LHCN-M2 (cell line): ENCODE results near the gene ABCA9. TPM values are rescaled to one million over a fixed set of nuclear protein-coding genes. Genes with fewer than 3 reads are reported as not detected.
"Not testable (repeated sequence)": the region's sequence is repeated elsewhere in the genome, so short reads cannot be mapped to it uniquely, and the experiment has no call there.

Experiments used
- DNase-seq: peaks from one replicate; pipeline ENCODE4 v3.0.0-alpha.2; 2012; ENCODE audit warnings: low read depth
- polyA plus RNA-seq: library from polyadenylated mRNA; unstranded; fragments of >200 nt; gene quantifications from one replicate; pipeline ENCODE4 v1.2.1, GENCODE V29; 2012; ENCODE audit warnings: missing spikeins
- total RNA-seq: library from RNA; depleted of rRNA; stranded (reverse); fragments of >200 nt; gene quantifications from 2 replicates; pipeline ENCODE4 v1.2.3, GENCODE V29; 2014; rRNA removed

ABCA9 gene, protein sequence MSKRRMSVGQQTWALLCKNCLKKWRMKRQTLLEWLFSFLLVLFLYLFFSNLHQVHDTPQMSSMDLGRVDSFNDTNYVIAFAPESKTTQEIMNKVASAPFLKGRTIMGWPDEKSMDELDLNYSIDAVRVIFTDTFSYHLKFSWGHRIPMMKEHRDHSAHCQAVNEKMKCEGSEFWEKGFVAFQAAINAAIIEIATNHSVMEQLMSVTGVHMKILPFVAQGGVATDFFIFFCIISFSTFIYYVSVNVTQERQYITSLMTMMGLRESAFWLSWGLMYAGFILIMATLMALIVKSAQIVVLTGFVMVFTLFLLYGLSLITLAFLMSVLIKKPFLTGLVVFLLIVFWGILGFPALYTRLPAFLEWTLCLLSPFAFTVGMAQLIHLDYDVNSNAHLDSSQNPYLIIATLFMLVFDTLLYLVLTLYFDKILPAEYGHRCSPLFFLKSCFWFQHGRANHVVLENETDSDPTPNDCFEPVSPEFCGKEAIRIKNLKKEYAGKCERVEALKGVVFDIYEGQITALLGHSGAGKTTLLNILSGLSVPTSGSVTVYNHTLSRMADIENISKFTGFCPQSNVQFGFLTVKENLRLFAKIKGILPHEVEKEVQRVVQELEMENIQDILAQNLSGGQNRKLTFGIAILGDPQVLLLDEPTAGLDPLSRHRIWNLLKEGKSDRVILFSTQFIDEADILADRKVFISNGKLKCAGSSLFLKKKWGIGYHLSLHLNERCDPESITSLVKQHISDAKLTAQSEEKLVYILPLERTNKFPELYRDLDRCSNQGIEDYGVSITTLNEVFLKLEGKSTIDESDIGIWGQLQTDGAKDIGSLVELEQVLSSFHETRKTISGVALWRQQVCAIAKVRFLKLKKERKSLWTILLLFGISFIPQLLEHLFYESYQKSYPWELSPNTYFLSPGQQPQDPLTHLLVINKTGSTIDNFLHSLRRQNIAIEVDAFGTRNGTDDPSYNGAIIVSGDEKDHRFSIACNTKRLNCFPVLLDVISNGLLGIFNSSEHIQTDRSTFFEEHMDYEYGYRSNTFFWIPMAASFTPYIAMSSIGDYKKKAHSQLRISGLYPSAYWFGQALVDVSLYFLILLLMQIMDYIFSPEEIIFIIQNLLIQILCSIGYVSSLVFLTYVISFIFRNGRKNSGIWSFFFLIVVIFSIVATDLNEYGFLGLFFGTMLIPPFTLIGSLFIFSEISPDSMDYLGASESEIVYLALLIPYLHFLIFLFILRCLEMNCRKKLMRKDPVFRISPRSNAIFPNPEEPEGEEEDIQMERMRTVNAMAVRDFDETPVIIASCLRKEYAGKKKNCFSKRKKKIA (N-terminal part only)
- total RNA-seq: not detected in 2 replicates
- polyA plus RNA-seq: not detected

GRCh38 chr17:69060822-69061221 lies at the start of gene ABCA9:
ABCA9 (minus strand) TSS chr17:69060927; CDS start chr17:69051126, 9,801 bp downstream.
- DNase-seq: peak; percentile 17

GRCh38 chr17:69105907-69106730 lies 45.4 kb upstream of the ABCA9 start:
- no peak for DNase-seq

- no peak for DNase-seq
These were observed 43.0 kb upstream of the ABCA9 start for GRCh38 chr17:69103557-69104233.

DNA sequence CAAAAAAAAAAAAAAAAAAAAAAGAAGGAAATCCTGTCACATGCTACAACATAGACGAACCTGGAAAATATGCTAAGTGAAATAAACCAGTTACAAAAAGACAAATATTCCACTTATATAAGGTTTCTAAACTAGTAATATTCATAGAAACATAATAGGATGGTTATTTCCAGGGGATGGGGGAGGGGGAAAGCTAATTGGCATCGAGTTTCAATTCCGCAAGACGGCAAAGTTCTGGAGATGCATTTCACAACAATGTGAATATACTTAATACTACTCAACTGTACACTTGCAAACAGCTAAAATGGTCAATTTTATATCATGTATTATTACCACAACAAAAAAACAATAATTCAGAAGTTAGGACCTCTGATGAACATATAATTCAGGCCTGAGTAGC lies 37.9 kb upstream of the ABCA9 start:
- DNase-seq: no peak

GRCh38 chr17:69096541-69096940 lies 35.8 kb upstream of the ABCA9 start:
- DNase-seq: no peak

DNA sequence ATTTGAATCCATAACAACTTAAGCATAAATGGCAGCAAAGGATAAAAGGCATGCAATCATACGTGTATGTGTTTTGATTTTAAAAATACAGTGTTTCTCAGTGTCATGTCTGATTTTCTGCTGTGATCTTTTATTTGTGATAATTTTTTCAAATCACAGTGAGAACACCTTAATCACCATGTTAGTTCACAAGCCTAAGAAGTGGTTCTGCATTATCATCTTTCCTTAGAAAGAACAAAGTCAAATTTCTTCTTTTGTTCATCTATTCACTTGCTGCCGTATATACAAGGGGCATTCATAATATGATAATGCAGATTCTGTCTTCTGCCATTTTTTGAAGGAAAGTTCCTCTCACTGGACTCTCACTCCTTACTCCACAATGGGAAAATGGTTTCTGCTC lies 33.3 kb upstream of the ABCA9 start:
- no peak for DNase-seq

- no peak for DNase-seq
These were observed 32.6 kb upstream of the ABCA9 start for GRCh38 chr17:69093279-69093789.

GRCh38 chr17:69090365-69090764 lies 29.6 kb upstream of the ABCA9 start:
- no peak for DNase-seq

- no peak for DNase-seq
These were observed 28.0 kb upstream of the ABCA9 start for GRCh38 chr17:69088643-69089200.

- DNase-seq: no peak
These were observed 25.9 kb upstream of the ABCA9 start for GRCh38 chr17:69086641-69087040.

GRCh38 chr17:69084911-69085310 lies 24.2 kb upstream of the ABCA9 start:
- DNase-seq: no peak

DNA sequence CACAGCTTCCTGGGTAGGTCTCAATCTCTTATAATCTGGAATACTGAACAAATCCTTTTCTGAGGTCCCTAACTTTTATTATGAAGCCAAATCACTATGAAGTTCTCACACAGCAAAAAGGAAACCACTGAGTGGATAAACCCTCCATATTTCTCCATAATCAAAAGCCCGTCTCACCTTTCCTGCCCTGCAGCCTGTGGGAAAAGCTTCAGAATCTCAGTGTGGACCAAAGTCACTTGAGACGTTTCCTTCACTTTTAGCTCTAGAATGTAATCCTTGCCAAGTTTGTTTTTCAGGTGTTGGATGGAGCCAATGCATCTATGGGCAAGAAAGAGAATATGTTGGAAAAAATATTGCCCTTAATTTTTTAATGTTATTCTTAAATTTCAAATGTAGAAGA lies 22.0 kb upstream of the ABCA9 start:
- no peak for DNase-seq

- no peak for DNase-seq
These were observed 18.1 kb upstream of the ABCA9 start for GRCh38 chr17:69078864-69079263.

DNA sequence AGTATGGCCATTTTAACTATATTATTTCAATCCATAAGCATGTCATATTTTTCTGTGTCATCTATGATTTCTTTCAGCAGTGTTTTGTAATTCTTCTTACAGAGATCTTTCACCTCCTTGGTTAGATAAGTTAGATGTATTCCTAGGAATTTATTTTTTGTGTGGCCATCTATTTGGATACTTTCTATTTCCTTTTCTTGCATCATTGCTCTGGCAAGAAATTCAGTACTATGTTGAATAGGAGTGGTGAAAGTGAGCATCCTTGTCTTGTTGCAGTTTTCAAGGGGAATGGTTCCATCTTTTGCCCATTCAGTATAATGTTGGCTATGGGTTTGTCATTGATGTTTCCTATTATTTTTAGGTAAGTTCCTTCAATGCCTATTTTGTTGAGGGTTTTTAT lies 15.1 kb upstream of the ABCA9 start:
- no peak for DNase-seq

- DNase-seq: not testable (repeated sequence)
These were observed 12.7 kb upstream of the ABCA9 start for GRCh38 chr17:69073392-69073791.

GRCh38 chr17:69072803-69073256 lies 12.1 kb upstream of the ABCA9 start:
- not testable (repeated sequence) for DNase-seq

GRCh38 chr17:69071233-69071586 lies 10.5 kb upstream of the ABCA9 start:
- not testable (repeated sequence) for DNase-seq

DNA sequence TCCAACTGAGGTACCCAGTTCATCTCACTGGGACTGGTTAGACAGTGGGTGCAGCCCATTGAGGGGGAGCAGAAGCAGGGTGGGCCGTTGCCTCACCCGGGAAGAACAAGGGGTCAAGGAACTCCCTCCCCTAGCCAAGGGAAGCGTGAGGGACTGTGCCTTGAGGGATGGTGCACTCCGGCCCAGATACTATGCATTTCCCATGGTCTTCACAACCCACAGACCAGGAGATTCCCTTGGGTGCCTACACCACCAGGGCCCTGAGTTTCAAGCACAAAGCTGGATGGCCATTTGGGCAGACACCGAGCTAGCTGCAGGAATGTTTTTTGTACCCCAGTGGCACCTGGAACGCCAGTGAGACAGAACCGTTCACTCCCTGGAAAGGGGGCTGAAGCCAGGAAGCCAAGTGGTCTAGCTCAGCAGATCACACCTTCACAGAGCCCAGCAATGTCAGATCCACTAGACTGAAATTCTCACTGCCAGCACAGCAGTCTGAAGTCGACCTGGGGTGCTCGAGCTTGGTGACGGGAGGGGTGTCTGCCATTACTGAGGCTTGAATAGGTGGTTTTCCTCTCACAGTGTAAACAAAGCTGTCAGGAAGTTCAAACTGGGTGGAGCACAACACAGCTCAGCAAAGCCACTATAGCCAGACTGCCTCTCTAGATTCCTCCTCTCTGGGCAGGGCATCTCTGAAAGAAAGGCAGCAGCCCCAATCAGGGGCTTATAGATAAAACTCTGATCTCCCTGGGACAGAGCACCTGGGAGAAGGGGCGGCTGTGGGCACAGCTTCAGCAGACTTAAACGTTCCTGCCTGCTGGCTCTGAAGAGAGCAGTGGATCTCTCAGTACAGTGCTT lies 9.9 kb upstream of the ABCA9 start:
- not testable (repeated sequence) for DNase-seq
